ENCODE data around the gene TEX264.
"Not testable (repeated sequence)": the region's sequence is repeated elsewhere in the genome, so short reads cannot be mapped to it uniquely, and the experiment has no call there.

The TEX264 gene

DNA sequence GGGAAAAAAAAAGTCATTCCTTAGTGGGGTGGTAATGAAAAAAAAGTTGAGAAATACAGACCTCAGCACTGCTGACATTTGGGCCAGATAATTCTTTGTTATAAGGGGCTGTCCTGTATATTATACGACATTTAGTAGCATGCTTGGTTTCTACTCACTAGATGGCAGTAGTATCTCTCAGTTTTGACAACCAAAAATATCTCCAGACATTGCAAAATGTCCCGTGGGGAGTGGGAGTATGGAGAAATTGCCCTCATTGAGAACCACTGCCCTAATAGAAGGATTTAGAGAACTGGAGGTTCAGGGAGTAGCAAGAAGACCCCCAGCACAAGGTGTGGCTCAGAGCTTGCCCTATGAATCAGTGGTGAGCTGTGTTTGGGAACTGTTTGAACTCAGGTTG is 28.6 kb upstream of the TEX264 start:
- H3K27me3 ChIP-seq (ENCODE audit: insufficient read depth, low read length, poor library complexity, severe bottlenecking) = no peaks in the 10 kb centered on the region
- H3K9me3 ChIP-seq (ENCODE audit: insufficient read depth, low read depth, low read length) = no peaks in the 10 kb centered on the region
- no peak overlapping the region for H3K4me2 ChIP-seq (ENCODE audit: low read depth, low read length, poor library complexity, severe bottlenecking)
- no peaks in the 10 kb centered on the region for H3K4me1 ChIP-seq (ENCODE audit: insufficient read depth, low read length, poor library complexity, severe bottlenecking)
- no peaks in the 10 kb centered on the region for H3F3A ChIP-seq (ENCODE audit: low read depth)
- no peak overlapping the region for H3K4me3 ChIP-seq (ENCODE audit: low read length, poor library complexity, severe bottlenecking)
- H3K9me2 ChIP-seq (replicated peaks; ENCODE audit: low read depth, low read length) = no peaks in the 10 kb centered on the region
- no peaks in the 10 kb centered on the region for H4K20me1 ChIP-seq (ENCODE audit: insufficient read depth, low read length, poor library complexity, severe bottlenecking)
- H3K9ac ChIP-seq (ENCODE audit: low read depth, low read length, poor library complexity, severe bottlenecking) = no peak overlapping the region
- H2AFZ ChIP-seq (ENCODE audit: low read length) = no peak overlapping the region
- no peaks in the 10 kb centered on the region for H3K79me2 ChIP-seq (ENCODE audit: insufficient read depth, low read length)
- TF ChIP-seq EZH2phosphoT487 (IDR thresholded peaks at IDR 0.05; ENCODE audit: borderline replicate concordance) = no peak
- peak; percentile 64 for TF ChIP-seq CTCF (conservative IDR thresholded peaks at IDR 0.05; ENCODE audit: low read length)
- peaks cover 91% of the 10 kb centered on the region for H3K36me3 ChIP-seq (ENCODE audit: insufficient read depth, low read length)

GRCh38 chr3:51646091-51646490 is 25.0 kb upstream of the TEX264 start:
- Histone ChIP-seq H3K9me3 (ENCODE audit: insufficient read depth, low read depth, low read length) (no peaks in the 10 kb centered on the region), H3K79me2 (ENCODE audit: insufficient read depth, low read length) (no peaks in the 10 kb centered on the region), H3K4me1 (ENCODE audit: insufficient read depth, low read length, poor library complexity, severe bottlenecking) (no peaks in the 10 kb centered on the region), H3K4me3 (ENCODE audit: low read length, poor library complexity, severe bottlenecking) (no peak overlapping the region), H2AFZ (ENCODE audit: low read length) (no peak overlapping the region), H3K4me2 (ENCODE audit: low read depth, low read length, poor library complexity, severe bottlenecking) (no peak overlapping the region), H3K27me3 (ENCODE audit: insufficient read depth, low read length, poor library complexity, severe bottlenecking) (no peaks in the 10 kb centered on the region), H3K9me2 (replicated peaks; ENCODE audit: low read depth, low read length) (no peaks in the 10 kb centered on the region), H3K36me3 (ENCODE audit: insufficient read depth, low read length) (peaks cover 67% of the 10 kb centered on the region; the same call in 1 of the 2 replicates), H3F3A (ENCODE audit: low read depth) (no peaks in the 10 kb centered on the region), H4K20me1 (ENCODE audit: insufficient read depth, low read length, poor library complexity, severe bottlenecking) (no peaks in the 10 kb centered on the region), H3K9ac (ENCODE audit: low read depth, low read length, poor library complexity, severe bottlenecking) (no peak overlapping the region)
- TF ChIP-seq EZH2phosphoT487 (IDR thresholded peaks at IDR 0.05; ENCODE audit: borderline replicate concordance) = no peak
- no peak for TF ChIP-seq CTCF (conservative IDR thresholded peaks at IDR 0.05; ENCODE audit: low read length)

GRCh38 chr3:51652103-51652502 is 18.9 kb upstream of the TEX264 start:
- peaks cover 25% of the 10 kb centered on the region; the same call in 1 of the 2 replicates for H3K36me3 ChIP-seq (ENCODE audit: insufficient read depth, low read length)
- not testable (repeated sequence) for H3K79me2 ChIP-seq (ENCODE audit: insufficient read depth, low read length); H3K4me1 ChIP-seq (ENCODE audit: insufficient read depth, low read length, poor library complexity, severe bottlenecking); H3F3A ChIP-seq (ENCODE audit: low read depth); H3K4me3 ChIP-seq (ENCODE audit: low read length, poor library complexity, severe bottlenecking); H3K9ac ChIP-seq (ENCODE audit: low read depth, low read length, poor library complexity, severe bottlenecking); H3K27me3 ChIP-seq (ENCODE audit: insufficient read depth, low read length, poor library complexity, severe bottlenecking); H2AFZ ChIP-seq (ENCODE audit: low read length); H3K9me2 ChIP-seq (replicated peaks; ENCODE audit: low read depth, low read length); H3K4me2 ChIP-seq (ENCODE audit: low read depth, low read length, poor library complexity, severe bottlenecking); H3K9me3 ChIP-seq (ENCODE audit: insufficient read depth, low read depth, low read length); H4K20me1 ChIP-seq (ENCODE audit: insufficient read depth, low read length, poor library complexity, severe bottlenecking)

GRCh38 chr3:51653409-51653808 is 17.6 kb upstream of the TEX264 start:
- peaks cover 25% of the 10 kb centered on the region; the same call in 1 of the 2 replicates for H3K36me3 ChIP-seq (ENCODE audit: insufficient read depth, low read length)
- not testable (repeated sequence) for H3K4me3 ChIP-seq (ENCODE audit: low read length, poor library complexity, severe bottlenecking)

More at GRCh38 chr3:51653409-51653808, 17.6 kb upstream of the TEX264 start:
- not testable (repeated sequence) for H2AFZ ChIP-seq (ENCODE audit: low read length); H3K4me2 ChIP-seq (ENCODE audit: low read depth, low read length, poor library complexity, severe bottlenecking); H3K4me1 ChIP-seq (ENCODE audit: insufficient read depth, low read length, poor library complexity, severe bottlenecking); H3F3A ChIP-seq (ENCODE audit: low read depth); H3K9me3 ChIP-seq (ENCODE audit: insufficient read depth, low read depth, low read length); H3K79me2 ChIP-seq (ENCODE audit: insufficient read depth, low read length); H4K20me1 ChIP-seq (ENCODE audit: insufficient read depth, low read length, poor library complexity, severe bottlenecking); H3K27me3 ChIP-seq (ENCODE audit: insufficient read depth, low read length, poor library complexity, severe bottlenecking); H3K9ac ChIP-seq (ENCODE audit: low read depth, low read length, poor library complexity, severe bottlenecking); H3K9me2 ChIP-seq (replicated peaks; ENCODE audit: low read depth, low read length)

Data from Loucy (cell line).